DMS 273 (cell line): ENCODE measurements around the gene REXO4.
A peak's percentile ranks its signal among the peaks of the same experiment; 100 is the strongest.

Source experiments
- DNase-seq: peaks from one replicate; lab custom pipeline; 2025; ENCODE audit not compliant: unreplicated experiment; lab: John Stamatoyannopoulos, UW

The REXO4 gene

GRCh38 chr9:133369933-133370332, 47.9 kb downstream of the REXO4 start:
- DNase-seq, result no peak

- DNase-seq, result no peak
Observed at GRCh38 chr9:133369422-133369821, 48.4 kb downstream of the REXO4 start.

GRCh38 chr9:133368249-133368881, 49.4 kb downstream of the REXO4 start:
- peak; percentile 24 for DNase-seq

- no peak for DNase-seq
Observed at GRCh38 chr9:133367778-133368177, 50.0 kb downstream of the REXO4 start.

GRCh38 chr9:133367221-133367620, 50.6 kb downstream of the REXO4 start:
- DNase-seq, result no peak

GRCh38 chr9:133366435-133366834, 51.4 kb downstream of the REXO4 start:
- no peak for DNase-seq

GRCh38 chr9:133362359-133363044, 55.3 kb downstream of the REXO4 start:
- DNase-seq, result peak; percentile 57

- no peak for DNase-seq
Observed at GRCh38 chr9:133361507-133362092, 56.2 kb downstream of the REXO4 start.

- DNase-seq, result no peak
Observed at GRCh38 chr9:133360400-133361393, 57.1 kb downstream of the REXO4 start.

- peak; percentile 88 for DNase-seq
Observed at GRCh38 chr9:133359399-133360175, 58.2 kb downstream of the REXO4 start.

GRCh38 chr9:133357656-133358055, 60.2 kb downstream of the REXO4 start:
- no peak for DNase-seq

- DNase-seq, result peak; percentile 94
Observed at GRCh38 chr9:133356391-133357091, 61.3 kb downstream of the REXO4 start, which contains the start of the genes SURF1 and SURF2. SURF1 (minus strand) TSS chr9:133356487; CDS start chr9:133356453, 34 bp downstream. SURF2 (plus strand) TSS chr9:133356550; CDS start chr9:133356593, 43 bp downstream.
